Natural killer cell (primary cell): ENCODE measurements around the gene DLX5. TPM values are rescaled to one million over a fixed set of nuclear protein-coding genes. Genes with fewer than 3 reads are reported as not detected.
"Not testable (repeated sequence)": the region's sequence is repeated elsewhere in the genome, so short reads cannot be mapped to it uniquely, and the experiment has no call there.

ENCODE experiments used
- ATAC-seq, 3 donors: fragments of 150-1000 bp in 2 of 3; fragments of 200-7000 bp in 1 of 3; cut with Tn5 transposase; 1 replicate in 1 of 3; 2 replicates in 2 of 3; pipeline ENCODE4 v1.10.0; 2021; ENCODE audit warnings: mild to moderate bottlenecking in 2 of 3, moderate library complexity in 2 of 3
- DNase-seq, 2 donors: peaks; one replicate each; pipeline versions ENCODE4 v3.0.0 to v3.0.0-alpha.2; 2013 to 2021; ENCODE audit warnings: mixed read lengths in 1 of 2
- H3K27ac ChIP-seq: one replicate; pipeline ENCODE4 v1.5.1; 2013; ENCODE audit warnings: mild to moderate bottlenecking, low read length
- H3K27me3 ChIP-seq: one replicate; pipeline ENCODE4 v1.6.1; 2013; ENCODE audit warnings: low read length; ENCODE audit not compliant: control insufficient read depth, insufficient read depth
- H3K36me3 ChIP-seq: one replicate; pipeline ENCODE4 v1.6.1; 2013; ENCODE audit warnings: low read length; ENCODE audit not compliant: control insufficient read depth, insufficient read depth
- H3K4me1 ChIP-seq: one replicate; pipeline ENCODE4 v1.6.1; 2013; ENCODE audit warnings: low read length; ENCODE audit not compliant: control insufficient read depth, insufficient read depth
- H3K4me3 ChIP-seq: one replicate; pipeline ENCODE4 v1.5.1; 2013; ENCODE audit warnings: low read length
- H3K9me3 ChIP-seq: one replicate; pipeline ENCODE4 v1.6.1; 2013; ENCODE audit warnings: low read length; ENCODE audit not compliant: control insufficient read depth, insufficient read depth
- H3K27ac Mint-ChIP-seq, 2 donors: one replicate each; pipeline ENCODE4 v1.8.0; 2022; ENCODE audit warnings: mild to moderate bottlenecking in 2 of 2, mixed read lengths in 2 of 2, moderate library complexity in 1 of 2
- H3K27me3 Mint-ChIP-seq, 2 donors: one replicate each; pipeline ENCODE4 v1.8.0; 2022; ENCODE audit warnings: low read depth in 2 of 2, mixed read lengths in 2 of 2
- H3K36me3 Mint-ChIP-seq: one replicate; pipeline ENCODE4 v1.8.0; 2022; ENCODE audit warnings: mixed read lengths
- H3K4me1 Mint-ChIP-seq, 2 donors: one replicate each; pipeline ENCODE4 v1.8.0; 2022; ENCODE audit warnings: mixed read lengths in 2 of 2
- H3K4me3 Mint-ChIP-seq: one replicate; pipeline ENCODE4 v1.8.0; 2022; ENCODE audit warnings: mild to moderate bottlenecking, moderate library complexity, mixed read lengths
- H3K9me3 Mint-ChIP-seq, 2 donors: one replicate each; pipeline ENCODE4 v1.8.0; 2022; ENCODE audit warnings: mixed read lengths in 2 of 2
- WGBS: methylation state at CpG from one replicate; pipeline ENCODE4 v1.1.7; 2013; ENCODE audit warnings: missing lambda C conversion rate; ENCODE audit not compliant: insufficient coverage; 5-methylcytosine and 5-hydroxymethylcytosine counted together
- intact Hi-C: fragments of 100-400 bp; cut with micrococcal nuclease; formaldehyde crosslinking; loops from one replicate; pipeline ENCODE4 v1.14.2; 2022
- total RNA-seq, 4 donors: library from RNA; stranded (reverse); fragments of 120-200 nt in 1 of 4; gene quantifications; one replicate each; pipeline versions ENCODE4 v1.2.3 to v1.2.4, GENCODE V29; 2013 to 2022
- TF ChIP-seq, protein P1 (sequence below): fragments of 200-600 bp; IDR thresholded peaks from one replicate; pipeline ENCODE4 v1.8.0; 2022; ENCODE audit warnings: antibody characterized with exemption

Gene DLX5
- not detected for total RNA-seq
- total RNA-seq (2013), result not detected

DNA sequence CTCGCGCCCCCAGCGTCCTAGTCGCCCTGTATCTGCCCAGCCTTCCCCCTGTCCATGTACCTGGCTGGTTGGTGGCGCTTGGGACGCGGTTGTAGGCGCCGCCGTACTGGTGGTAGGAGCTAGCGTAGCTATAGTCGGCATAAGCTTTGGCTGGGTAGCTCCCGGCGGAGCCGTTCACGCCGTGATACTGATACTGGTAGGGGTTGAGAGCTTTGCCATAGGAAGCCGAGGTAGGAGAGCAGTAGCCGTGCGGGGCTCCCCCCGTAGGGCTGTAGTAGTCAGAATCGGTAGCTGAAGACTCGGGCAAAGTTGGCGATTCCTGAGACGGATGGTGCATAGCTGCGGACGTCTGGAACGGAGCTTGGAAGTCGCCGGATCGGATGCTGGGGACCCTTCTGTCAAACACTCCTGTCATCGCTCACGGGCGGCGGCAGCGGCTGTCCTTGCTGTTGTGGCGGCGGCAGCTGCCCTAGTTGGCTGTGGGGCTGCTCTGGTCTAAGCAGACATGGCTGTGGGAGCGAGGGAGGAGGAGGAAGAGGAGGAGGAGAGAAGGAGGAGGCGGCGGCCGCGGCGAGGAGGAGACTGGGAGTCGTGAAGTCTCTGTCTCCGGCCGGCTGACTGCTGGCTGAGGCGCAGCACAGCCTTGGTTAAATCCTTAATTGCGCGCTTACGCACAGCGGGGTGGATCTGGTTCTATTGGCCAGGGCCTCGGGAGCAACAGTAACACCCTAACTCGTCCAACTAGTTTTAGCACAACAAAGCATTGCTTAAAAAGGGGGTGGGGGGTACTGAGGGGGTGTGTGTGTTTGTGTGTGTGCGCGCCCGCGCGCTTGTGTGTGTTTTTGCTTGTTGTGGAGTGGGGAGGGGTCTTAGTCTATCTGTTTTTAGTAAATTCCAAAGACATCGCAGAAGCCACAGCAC lies at the start of gene DLX5:
Gene DLX5, minus strand, starts transcription at position 623 of the 921 bp plus-strand sequence. Its CDS starts 208 bp downstream, at position 415.
- H3K4me1 ChIP-seq, result peaks cover 34% of the 10 kb centered on the region
- intact Hi-C loops, result loop anchor here (5.0 kb wide), 1 partner anchor 427 kb away; no protein-coding TSS in a partner anchor
- H3K4me3 ChIP-seq, result no peak within 1 kb of the TSS
- H3K27me3 ChIP-seq, result peaks cover 44% of the 10 kb centered on the region
- H3K27ac ChIP-seq, result no peak within 1 kb of the TSS
- TF ChIP-seq, protein P1, sequence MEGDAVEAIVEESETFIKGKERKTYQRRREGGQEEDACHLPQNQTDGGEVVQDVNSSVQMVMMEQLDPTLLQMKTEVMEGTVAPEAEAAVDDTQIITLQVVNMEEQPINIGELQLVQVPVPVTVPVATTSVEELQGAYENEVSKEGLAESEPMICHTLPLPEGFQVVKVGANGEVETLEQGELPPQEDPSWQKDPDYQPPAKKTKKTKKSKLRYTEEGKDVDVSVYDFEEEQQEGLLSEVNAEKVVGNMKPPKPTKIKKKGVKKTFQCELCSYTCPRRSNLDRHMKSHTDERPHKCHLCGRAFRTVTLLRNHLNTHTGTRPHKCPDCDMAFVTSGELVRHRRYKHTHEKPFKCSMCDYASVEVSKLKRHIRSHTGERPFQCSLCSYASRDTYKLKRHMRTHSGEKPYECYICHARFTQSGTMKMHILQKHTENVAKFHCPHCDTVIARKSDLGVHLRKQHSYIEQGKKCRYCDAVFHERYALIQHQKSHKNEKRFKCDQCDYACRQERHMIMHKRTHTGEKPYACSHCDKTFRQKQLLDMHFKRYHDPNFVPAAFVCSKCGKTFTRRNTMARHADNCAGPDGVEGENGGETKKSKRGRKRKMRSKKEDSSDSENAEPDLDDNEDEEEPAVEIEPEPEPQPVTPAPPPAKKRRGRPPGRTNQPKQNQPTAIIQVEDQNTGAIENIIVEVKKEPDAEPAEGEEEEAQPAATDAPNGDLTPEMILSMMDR, result no peak
- DNase-seq, result no peak
- Mint-ChIP-seq H3K27me3 (peaks cover 73 to 82% of the 10 kb centered on the region in 2 donors), H3K27ac (no peak within 1 kb of the TSS), H3K9me3 (no peaks in the 10 kb centered on the region), H3K4me1 (peaks cover 39 to 46% of the 10 kb centered on the region in 2 donors), H3K36me3 (no peaks in the 10 kb centered on the region), H3K4me3 (no peak within 1 kb of the TSS)
- no peak for ATAC-seq
- no peaks in the 10 kb centered on the region for H3K36me3 ChIP-seq
- 5% methylated on average over 60 of the region's 60 CpGs for WGBS
- no peaks in the 10 kb centered on the region for H3K9me3 ChIP-seq

DNA sequence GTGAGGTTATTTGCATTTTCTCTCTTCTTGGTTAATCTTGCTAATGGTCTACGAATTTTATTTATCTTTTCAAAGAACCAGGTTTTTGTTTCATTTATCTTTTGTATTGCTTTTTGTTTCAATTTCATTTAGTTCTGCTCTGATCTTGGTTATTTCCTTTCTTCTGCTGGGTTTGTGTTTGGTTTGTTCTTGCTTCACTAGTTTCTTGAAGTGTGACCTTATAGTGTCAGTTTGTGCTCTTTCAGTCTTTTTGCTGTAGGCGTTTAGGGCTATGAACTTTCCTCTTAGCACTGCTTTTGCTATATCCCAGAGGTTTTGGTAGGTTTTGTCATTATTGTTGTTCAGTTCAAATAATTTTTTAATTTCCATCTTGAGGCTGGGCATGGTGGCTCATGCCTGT lies 47.4 kb upstream of the DLX5 start:
- H3K27me3 ChIP-seq, ATAC-seq, H3K27ac ChIP-seq, H3K4me1 ChIP-seq, intact Hi-C loops, H3K36me3 ChIP-seq, H3K4me1 Mint-ChIP-seq, H3K4me3 ChIP-seq, H3K4me3 Mint-ChIP-seq, H3K9me3 Mint-ChIP-seq, H3K36me3 Mint-ChIP-seq, H3K9me3 ChIP-seq, DNase-seq, H3K27ac Mint-ChIP-seq: not testable (repeated sequence)
- peaks cover 20 to 23% of the 10 kb centered on the region in 2 donors for H3K27me3 Mint-ChIP-seq
- 100% methylated on average over 1 of the region's 2 CpGs for WGBS

DNA sequence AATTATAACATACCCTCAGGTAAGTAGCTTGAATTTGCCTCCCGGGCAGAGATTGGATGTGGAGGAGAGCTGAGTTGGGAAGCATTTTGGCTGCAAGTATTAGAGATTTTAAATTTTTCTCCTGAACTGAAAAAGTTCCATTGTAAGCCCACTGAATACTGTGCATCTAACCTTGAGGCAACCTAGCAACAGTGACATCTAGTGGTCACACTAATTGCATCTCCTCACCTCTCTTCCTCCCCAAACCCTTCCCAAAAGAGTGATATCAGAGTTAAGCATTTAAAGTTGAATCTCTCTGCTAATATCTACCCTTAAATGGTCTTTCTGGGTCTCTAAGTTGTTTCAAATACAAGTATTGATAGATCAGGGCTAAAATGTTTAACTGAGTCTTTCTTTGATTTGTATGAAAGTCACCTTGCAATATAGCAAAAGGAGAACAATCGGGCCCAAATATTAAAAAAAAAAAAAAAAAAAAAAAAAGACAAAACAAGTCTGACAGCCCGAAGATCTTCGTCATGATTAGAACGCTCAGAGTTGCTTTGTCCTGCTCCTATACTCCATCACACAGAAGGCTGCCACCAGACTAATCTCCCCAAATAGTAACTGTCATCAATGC lies 40.4 kb upstream of the DLX5 start:
- DNase-seq, result peak in 1 of 2 donors; percentile 72
- WGBS, result 57% methylated on average over 5 of the region's 5 CpGs
- H3K27me3 Mint-ChIP-seq, result peaks cover 6 to 8% of the 10 kb centered on the region in 2 donors
- intact Hi-C loops, result loop anchor here (1.0 kb wide), 1 partner anchor 1149 kb away; no protein-coding TSS in a partner anchor
- Histone ChIP-seq H3K36me3 (no peaks in the 10 kb centered on the region), H3K27me3 (no peaks in the 10 kb centered on the region), H3K9me3 (no peaks in the 10 kb centered on the region), H3K4me3 (no peak overlapping the region), H3K4me1 (no peaks in the 10 kb centered on the region), H3K27ac (no peak overlapping the region)
- TF ChIP-seq, protein P1, result peak; percentile 64
- H3K36me3 Mint-ChIP-seq, result no peaks in the 10 kb centered on the region
- no peaks in the 10 kb centered on the region for H3K4me1 Mint-ChIP-seq
- no peak overlapping the region for H3K4me3 Mint-ChIP-seq
- H3K27ac Mint-ChIP-seq, result no peak overlapping the region
- H3K9me3 Mint-ChIP-seq, result no peaks in the 10 kb centered on the region
- peak; percentile 44 to 81 (median 74) for ATAC-seq

DNA sequence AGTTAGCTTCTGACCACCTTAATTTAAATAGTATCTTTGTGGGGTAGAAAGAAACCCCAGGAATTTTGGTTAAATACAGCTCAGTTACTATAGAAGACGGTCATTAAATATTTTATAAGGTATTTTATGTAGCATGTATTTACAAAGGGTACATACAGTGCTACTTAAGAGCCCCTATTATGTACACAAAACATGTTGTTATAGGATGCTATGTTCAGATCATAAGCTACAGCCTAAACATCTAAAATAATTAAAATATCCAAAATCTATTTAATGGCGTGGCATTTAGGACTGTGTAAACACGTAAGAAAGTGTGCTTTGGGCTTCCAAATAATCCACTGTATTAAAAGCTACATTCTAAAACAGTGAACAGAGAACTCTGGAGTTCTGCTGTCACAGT lies 39.4 kb upstream of the DLX5 start:
- H3K36me3 Mint-ChIP-seq, result no peaks in the 10 kb centered on the region
- Histone ChIP-seq H3K27me3 (no peaks in the 10 kb centered on the region), H3K4me1 (no peaks in the 10 kb centered on the region), H3K36me3 (no peaks in the 10 kb centered on the region), H3K4me3 (no peak overlapping the region), H3K27ac (no peak overlapping the region), H3K9me3 (no peaks in the 10 kb centered on the region)
- intact Hi-C loops, result no loop called here
- WGBS, result 82% methylated on average over 2 of the region's 3 CpGs
- ATAC-seq (no peak), DNase-seq (no peak)
- H3K4me3 Mint-ChIP-seq, result no peak overlapping the region
- H3K27ac Mint-ChIP-seq, result no peak overlapping the region
- no peaks in the 10 kb centered on the region for H3K4me1 Mint-ChIP-seq
- H3K27me3 Mint-ChIP-seq, result peaks cover 6 to 8% of the 10 kb centered on the region in 2 donors
- TF ChIP-seq, protein P1, result no peak
- peaks cover 2 to 9% of the 10 kb centered on the region in 2 donors for H3K9me3 Mint-ChIP-seq
